Measurements from ENCODE around the gene MYL7.

- no peak for TF ChIP-seq CTCF (conservative IDR thresholded peaks at IDR 0.05; ENCODE audit: low read length)
- no peak for TF ChIP-seq EZH2phosphoT487 (IDR thresholded peaks at IDR 0.05; ENCODE audit: borderline replicate concordance, low read depth, low read length)
Measured at GRCh38 chr7:44188480-44189225, 47.5 kb upstream of the MYL7 start.
